ENCODE measurements around the gene CCDC85B. TPM values are rescaled to one million over a fixed set of nuclear protein-coding genes. Genes with fewer than 3 reads are reported as not detected.

The CCDC85B gene
- total RNA-seq: 78.2 and 108 TPM in 2 replicates

GRCh38 chr11:65890324-65891218, at the start of gene CCDC85B:
CCDC85B (plus strand) TSS chr11:65890673; CDS start chr11:65890784, 111 bp downstream.

DNA sequence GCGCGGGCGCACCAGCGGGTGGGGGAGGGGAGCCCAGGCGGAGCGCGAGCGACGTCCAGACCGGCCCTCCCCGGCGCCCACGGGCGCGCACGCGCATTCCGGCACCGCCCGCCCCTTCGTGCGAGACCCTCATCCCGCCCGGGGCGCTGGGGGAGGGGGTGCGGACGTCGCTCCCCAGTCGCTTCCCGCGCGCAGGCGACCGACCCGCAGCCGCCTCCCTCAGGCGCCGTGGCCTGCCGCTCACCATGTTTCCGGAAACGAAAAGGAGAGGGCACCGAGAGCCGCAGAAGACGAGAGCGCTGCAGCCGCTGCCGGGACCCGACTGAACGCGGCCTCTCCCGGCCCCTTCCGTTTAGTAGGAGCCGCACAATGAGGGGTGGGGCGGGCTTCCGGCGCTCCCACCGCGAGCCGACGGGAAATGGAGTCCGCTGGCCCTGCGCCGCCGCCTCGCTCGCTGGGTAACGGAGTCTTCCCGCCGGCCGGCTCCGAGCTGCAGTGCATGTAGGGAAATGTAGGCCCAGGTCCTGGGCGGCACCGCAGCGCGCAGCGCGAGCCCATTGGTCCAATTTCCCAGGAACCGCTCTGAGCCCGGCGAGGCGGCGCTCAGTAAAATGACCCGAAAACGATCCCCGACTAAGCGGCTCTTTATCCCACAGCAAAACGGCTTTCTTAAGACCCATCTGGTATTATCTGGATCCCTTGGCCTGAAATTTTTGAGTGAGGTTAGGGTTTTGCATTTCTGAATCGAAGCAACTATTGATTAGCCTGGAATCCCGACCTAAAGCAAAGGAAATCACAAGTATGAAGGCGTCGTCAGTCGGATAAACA, 32.4 kb upstream of the CCDC85B start, which contains the start of gene CFL1:
TSS of gene CFL1 (minus strand) at position 328 of the 828 bp plus-strand sequence. CDS start at position 247, 81 bp downstream.

GRCh38 chr11:65860278-65861164, 30.0 kb upstream of the CCDC85B start, which contains the start of gene MUS81:
MUS81 (plus strand) TSS chr11:65860433; CDS start chr11:65860754, 321 bp downstream.

GRCh38 chr11:65872586-65873317, 17.7 kb upstream of the CCDC85B start, which contains the start of gene EFEMP2:
EFEMP2 (minus strand) TSS chr11:65872800; CDS start chr11:65872354, 446 bp downstream.

GRCh38 chr11:65879617-65880016, 10.9 kb upstream of the CCDC85B start, which contains the start of gene CTSW:
CTSW (plus strand) TSS chr11:65879837; CDS start chr11:65879855, 18 bp downstream.

GRCh38 chr11:65888163-65888814, 2.2 kb upstream of the CCDC85B start, which contains the start of gene FIBP:
FIBP (minus strand) TSS chr11:65888471; CDS start chr11:65888418, 53 bp downstream.

GRCh38 chr11:65900125-65900898, 9.8 kb downstream of the CCDC85B start, which contains the start of gene FOSL1:
FOSL1 (minus strand) TSS chr11:65900388; CDS start chr11:65900339, 49 bp downstream.

GRCh38 chr11:65918211-65919140, 28.0 kb downstream of the CCDC85B start, which contains the start of gene C11orf68:
C11orf68 (minus strand) TSS chr11:65919062; CDS start chr11:65919031, 31 bp downstream.

GRCh38 chr11:65919141-65919572, 28.7 kb downstream of the CCDC85B start, which contains the start of gene DRAP1:
DRAP1 (plus strand) TSS chr11:65919426; CDS start chr11:65919502, 76 bp downstream.

Other genes starting within 250 kb of the CCDC85B start
- 48.1 and 53.8 TPM in 2 replicates for gene RELA, start 227.8 kb upstream of the CCDC85B start, total RNA-seq
- gene KAT5, start 178.4 kb upstream of the CCDC85B start, total RNA-seq: 28.1 and 31.3 TPM in 2 replicates
- 46.4 and 60.7 TPM in 2 replicates for gene RNASEH2C, start 169.9 kb upstream of the CCDC85B start, total RNA-seq
- 12.8 and 17.4 TPM in 2 replicates for gene AP5B1, start 109.7 kb upstream of the CCDC85B start, total RNA-seq
- not detected in 2 replicates for gene OVOL1, start 103.6 kb upstream of the CCDC85B start, total RNA-seq
- gene SNX32, start 56.7 kb upstream of the CCDC85B start, total RNA-seq: 0.13 and 0.86 TPM in 2 replicates
- 1,176 and 1,575 TPM in 2 replicates for gene CFL1, start 32.5 kb upstream of the CCDC85B start, total RNA-seq
- 46.9 and 49.3 TPM in 2 replicates for gene MUS81, start 30.2 kb upstream of the CCDC85B start, total RNA-seq
- gene EFEMP2, start 17.9 kb upstream of the CCDC85B start, total RNA-seq: 18.9 and 22.0 TPM in 2 replicates
- gene CTSW, start 10.8 kb upstream of the CCDC85B start, total RNA-seq: not detected in 2 replicates
- gene FIBP, start 2.2 kb upstream of the CCDC85B start, total RNA-seq: 94.0 and 128 TPM in 2 replicates
- gene FOSL1, start 9.7 kb downstream of the CCDC85B start, total RNA-seq: 41.6 and 48.9 TPM in 2 replicates
- 14.4 and 17.0 TPM in 2 replicates for gene C11orf68, start 28.4 kb downstream of the CCDC85B start, total RNA-seq
- 74.0 and 108 TPM in 2 replicates for gene DRAP1, start 28.8 kb downstream of the CCDC85B start, total RNA-seq
- not detected in 2 replicates for gene TSGA10IP, start 54.8 kb downstream of the CCDC85B start, total RNA-seq
- gene SART1, start 71.1 kb downstream of the CCDC85B start, total RNA-seq: 30.9 and 35.9 TPM in 2 replicates
- gene EIF1AD, start 111.5 kb downstream of the CCDC85B start, total RNA-seq: 32.0 and 33.5 TPM in 2 replicates
- gene BANF1, start 111.8 kb downstream of the CCDC85B start, total RNA-seq: 51.8 and 60.2 TPM in 2 replicates
- 0.22 and 0.53 TPM in 2 replicates for gene CST6, start 121.3 kb downstream of the CCDC85B start, total RNA-seq
- gene CATSPER1, start 135.8 kb downstream of the CCDC85B start, total RNA-seq: not detected in 2 replicates
- 0.36 TPM in 1 of 2 replicates, not detected in the other for gene GAL3ST3, start 158.5 kb downstream of the CCDC85B start, total RNA-seq
- gene SF3B2, start 161.7 kb downstream of the CCDC85B start, total RNA-seq: 175 and 176 TPM in 2 replicates
- 28.9 and 35.1 TPM in 2 replicates for gene PACS1, start 179.6 kb downstream of the CCDC85B start, total RNA-seq